B cell (primary cell): ENCODE measurements around the gene GMPPB. TPM values are rescaled to one million over a fixed set of nuclear protein-coding genes. Genes with fewer than 3 reads are reported as not detected.
A peak's percentile ranks its signal among the peaks of the same experiment; 100 is the strongest.
"Not testable (repeated sequence)": the region's sequence is repeated elsewhere in the genome, so short reads cannot be mapped to it uniquely, and the experiment has no call there.

Source experiments
- ATAC-seq: fragments of 200-7000 bp; cut with Tn5 transposase; one replicate; pipeline ENCODE4 v1.10.0; 2021; ENCODE audit warnings: low read depth, mild to moderate bottlenecking, moderate number of reproducible peaks, moderate library complexity
- CTCF ChIA-PET: fragments of 350-600 bp; sonication (Branson Sonifier 250); formaldehyde crosslinking; loops from one replicate; lab custom pipeline; 2021; ENCODE audit warnings: antibody characterized with exemption, inconsistent platforms; lab: Charles Lee
- POLR2A ChIA-PET: fragments of 350-600 bp; sonication (Branson Sonifier 250); formaldehyde crosslinking; loops from one replicate; lab custom pipeline; 2021; ENCODE audit warnings: antibody characterized with exemption; lab: Charles Lee
- DNase-seq: peaks from one replicate; pipeline ENCODE4 v3.0.0; 2013
- H2AFZ ChIP-seq: 2 replicates; pipeline ENCODE4 v1.6.1; 2012; ENCODE audit warnings: mild to moderate bottlenecking, low read depth, low read length; ENCODE audit not compliant: insufficient read depth, poor library complexity, severe bottlenecking
- H3K27ac ChIP-seq, 2 donors: 1 replicate in 1 of 2; 2 replicates in 1 of 2; pipeline ENCODE4 v1.5.1; 2012 to 2013; ENCODE audit warnings: low read length in 2 of 2, mild to moderate bottlenecking in 2 of 2, moderate library complexity in 1 of 2
- H3K27me3 ChIP-seq, 4 experiments: fragments of 200-600 bp in 1 of 4; sonication (generic) in 1 of 4; replicated peaks in 1 of 4; 1 replicate in 2 of 4; 2 replicates in 2 of 4; pipeline versions ENCODE4 v1.6.1 to v1.7.0; 2013 to 2016; ENCODE audit warnings: low read length in 3 of 4, mild to moderate bottlenecking in 2 of 4, mixed read lengths in 1 of 4, moderate library complexity in 1 of 4; ENCODE audit not compliant: insufficient read depth in 4 of 4, control insufficient read depth in 3 of 4; ENCODE audit errors: control extremely low read depth in 1 of 4
- H3K36me3 ChIP-seq, 2 experiments: replicated peaks in 1 of 2; 1 replicate in 1 of 2; 2 replicates in 1 of 2; pipeline versions ENCODE4 v1.6.1 to v1.7.1; 2013; ENCODE audit warnings: low read length in 1 of 2; ENCODE audit not compliant: insufficient read depth in 2 of 2, control insufficient read depth in 1 of 2; ENCODE audit errors: control extremely low read depth in 1 of 2, extremely low read depth in 1 of 2
- H3K4me1 ChIP-seq, 2 donors: fragments of 200-600 bp in 1 of 2; sonication (generic) in 1 of 2; 1 replicate in 1 of 2; 2 replicates in 1 of 2; pipeline versions ENCODE4 v1.5.1 to v1.6.1; 2013 to 2017; ENCODE audit warnings: low read length in 2 of 2; ENCODE audit not compliant: control insufficient read depth in 2 of 2, insufficient read depth in 2 of 2
- H3K4me2 ChIP-seq: replicated peaks from 2 replicates; pipeline ENCODE3; 2012; ENCODE audit warnings: mild to moderate bottlenecking, low read depth, low read length; ENCODE audit not compliant: poor library complexity, severe bottlenecking
- H3K4me3 ChIP-seq, 5 experiments: fragments of 200-600 bp in 1 of 5; sonication (generic) in 1 of 5; 1 replicate in 3 of 5; 2 replicates in 2 of 5; pipeline versions ENCODE4 v1.5.1 to v1.7.0; 2011 to 2016; ENCODE audit warnings: low read length in 4 of 5, mild to moderate bottlenecking in 4 of 5, low read depth in 2 of 5, control low read depth in 1 of 5, moderate library complexity in 1 of 5; ENCODE audit not compliant: insufficient read depth in 1 of 5; ENCODE audit errors: control extremely low read depth in 1 of 5, extremely low read depth in 1 of 5
- H3K79me2 ChIP-seq: fragments of 200-600 bp; sonication (generic); one replicate; pipeline ENCODE4 v1.6.0; 2016; ENCODE audit warnings: low read length; ENCODE audit not compliant: control insufficient read depth, insufficient read depth
- H3K9ac ChIP-seq: fragments of 200-600 bp; sonication (generic); 2 replicates; pipeline ENCODE4 v1.6.1; 2017; ENCODE audit warnings: mild to moderate bottlenecking, low read length, moderate library complexity
- H3K9me3 ChIP-seq, 3 donors: one replicate each; pipeline versions ENCODE4 v1.6.1 to v1.7.1; 2013; ENCODE audit warnings: low read length in 2 of 3; ENCODE audit not compliant: control insufficient read depth in 2 of 3, insufficient read depth in 1 of 3; ENCODE audit errors: control extremely low read depth in 1 of 3
- H4K20me1 ChIP-seq: 2 replicates; pipeline ENCODE4 v1.6.0; 2012; ENCODE audit warnings: mild to moderate bottlenecking, low read length; ENCODE audit not compliant: insufficient read depth, control insufficient read depth, poor library complexity, severe bottlenecking
- H3K27ac Mint-ChIP-seq: one replicate; pipeline ENCODE4 v1.8.0; 2021; ENCODE audit warnings: mixed read lengths
- H3K27me3 Mint-ChIP-seq: one replicate; pipeline ENCODE4 v1.8.0; 2021; ENCODE audit warnings: mixed read lengths
- H3K4me1 Mint-ChIP-seq: one replicate; pipeline ENCODE4 v1.8.0; 2021; ENCODE audit warnings: mixed read lengths
- H3K4me3 Mint-ChIP-seq: one replicate; pipeline ENCODE4 v1.8.0; 2021; ENCODE audit warnings: mixed read lengths
- H3K9me3 Mint-ChIP-seq: one replicate; pipeline ENCODE4 v1.8.0; 2022; ENCODE audit warnings: mixed read lengths; ENCODE audit not compliant: insufficient read depth
- WGBS: methylation state at CpG from one replicate; pipeline ENCODE4 v1.1.5; 2013; ENCODE audit warnings: missing lambda C conversion rate; ENCODE audit not compliant: insufficient coverage; 5-methylcytosine and 5-hydroxymethylcytosine counted together
- intact Hi-C: fragments of 100-400 bp; cut with micrococcal nuclease; formaldehyde crosslinking; loops from one replicate; pipeline ENCODE4 v1.10.0; 2022
- polyA plus RNA-seq: library from polyadenylated mRNA; depleted of rRNA; stranded (reverse); fragments of >200 nt; gene quantifications from 2 replicates; pipeline ENCODE4 v1.2.3, GENCODE V29; 2012
- total RNA-seq, 2 donors: library from RNA; stranded (reverse); fragments of 120-200 nt in 1 of 2; gene quantifications; 1 replicate in 1 of 2; 2 replicates in 1 of 2; pipeline versions ENCODE4 v1.2.3 to v1.2.4, GENCODE V29; 2013 to 2022

Gene GMPPB
- total and polyA plus RNA-seq, 2 donors (not counting 1 experiment from before 2014, with no cell fraction given) = 31.4 to 32.5 TPM

- H3K79me2 ChIP-seq = peaks cover 29% of the 10 kb centered on the region
- H3K27me3 Mint-ChIP-seq, H3K27ac ChIP-seq, H3K27ac Mint-ChIP-seq, H2AFZ ChIP-seq, CTCF ChIA-PET, intact Hi-C loops, H3K4me3 Mint-ChIP-seq, H3K9me3 Mint-ChIP-seq, H3K27me3 ChIP-seq, POLR2A ChIA-PET, H4K20me1 ChIP-seq, H3K9me3 ChIP-seq, DNase-seq, ATAC-seq, H3K4me2 ChIP-seq, H3K4me3 ChIP-seq, H3K9ac ChIP-seq: not testable (repeated sequence)
- 100% methylated on average over 3 of the region's 6 CpGs for WGBS
- peaks cover 0 to 21% of the 10 kb centered on the region in 2 experiments for H3K36me3 ChIP-seq
- peaks cover 7 to 17% of the 10 kb centered on the region in 2 donors for H3K4me1 ChIP-seq
- H3K4me1 Mint-ChIP-seq = peaks cover 23% of the 10 kb centered on the region
Observed at GRCh38 chr3:49694409-49695070, 29.2 kb downstream of the GMPPB start.

- WGBS = 96% methylated on average over 2 of the region's 3 CpGs
- H3K27ac ChIP-seq, CTCF ChIA-PET, H3K9ac ChIP-seq, H3K9me3 ChIP-seq, H3K27ac Mint-ChIP-seq, intact Hi-C loops, H2AFZ ChIP-seq, H3K27me3 Mint-ChIP-seq, POLR2A ChIA-PET, ATAC-seq, H3K36me3 ChIP-seq, H3K4me3 ChIP-seq, H3K9me3 Mint-ChIP-seq, DNase-seq, H4K20me1 ChIP-seq, H3K4me2 ChIP-seq: not testable (repeated sequence)
- Histone ChIP-seq H3K79me2 (peaks cover 32% of the 10 kb centered on the region), H3K27me3 (peaks cover 0 to 10% (median 0%) of the 10 kb centered on the region in 4 experiments), H3K4me1 (peaks cover 16 to 31% of the 10 kb centered on the region in 2 donors)
- Mint-ChIP-seq H3K4me3 (peak overlapping the region; percentile 16), H3K4me1 (peaks cover 38% of the 10 kb centered on the region)
Observed at GRCh38 chr3:49691481-49691880, 32.3 kb downstream of the GMPPB start.

- WGBS = 97% methylated on average over 3 of the region's 3 CpGs
- H3K4me1 ChIP-seq = peaks cover 16 to 36% of the 10 kb centered on the region in 2 donors
- H3K4me3 ChIP-seq, POLR2A ChIA-PET, H3K36me3 ChIP-seq, ATAC-seq, H3K27ac ChIP-seq, H3K27me3 Mint-ChIP-seq, H3K9me3 Mint-ChIP-seq, DNase-seq, H4K20me1 ChIP-seq, H2AFZ ChIP-seq, intact Hi-C loops, CTCF ChIA-PET, H3K9ac ChIP-seq, H3K4me2 ChIP-seq, H3K27ac Mint-ChIP-seq, H3K9me3 ChIP-seq: not testable (repeated sequence)
- peaks cover 32% of the 10 kb centered on the region for H3K79me2 ChIP-seq
- Mint-ChIP-seq H3K4me1 (peaks cover 40% of the 10 kb centered on the region), H3K4me3 (peak overlapping the region; percentile 97)
- H3K27me3 ChIP-seq = peaks cover 0 to 13% (median 0%) of the 10 kb centered on the region in 4 experiments
Observed at GRCh38 chr3:49690856-49691255, 32.9 kb downstream of the GMPPB start.
